ENCODE data around the gene CSNK2B.

CSNK2B gene

DNA sequence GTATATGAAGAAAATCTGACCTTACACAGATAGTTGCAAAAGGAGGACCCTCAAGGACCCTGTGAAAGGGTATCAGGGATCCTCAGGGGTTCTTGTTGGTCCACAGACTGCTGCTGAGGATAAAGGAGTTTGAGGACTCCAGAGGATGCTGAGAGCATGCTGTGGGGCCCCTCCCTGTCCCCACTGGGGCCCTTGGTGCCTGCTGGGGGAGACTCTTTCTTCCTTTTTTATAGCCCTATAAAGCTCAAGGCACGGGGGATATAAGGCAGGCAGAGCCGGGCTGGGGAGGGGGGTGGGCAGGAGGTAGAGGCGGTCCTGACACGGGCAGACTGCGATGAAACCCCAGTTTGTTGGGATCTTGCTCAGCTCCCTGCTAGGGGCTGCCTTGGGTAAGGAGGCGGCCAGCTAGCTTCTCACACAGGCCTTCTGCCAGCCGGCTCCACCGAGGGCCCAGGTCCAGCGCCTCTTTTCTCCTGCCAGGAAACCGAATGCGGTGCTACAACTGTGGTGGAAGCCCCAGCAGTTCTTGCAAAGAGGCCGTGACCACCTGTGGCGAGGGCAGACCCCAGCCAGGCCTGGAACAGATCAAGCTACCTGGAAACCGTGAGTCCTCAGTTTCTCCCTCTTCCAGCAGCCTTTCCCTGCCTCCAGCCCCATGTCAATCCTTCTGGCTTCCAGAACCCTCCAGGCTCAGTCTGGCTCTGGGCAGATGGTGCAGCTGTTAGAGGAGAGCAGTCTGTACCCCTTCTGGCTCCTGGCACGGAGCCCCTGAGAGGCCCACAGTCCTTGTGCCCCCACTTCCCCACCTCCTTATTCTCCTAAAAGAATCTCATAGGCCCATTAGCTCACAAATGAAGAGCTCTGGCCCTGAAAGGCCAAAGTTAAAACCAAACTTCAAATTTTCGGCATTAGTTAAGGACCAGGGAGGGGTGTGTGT is 49.4 kb downstream of the CSNK2B start, which contains the start of gene LY6G6D:
Gene LY6G6D, plus strand, starts transcription at position 327 of the 937 bp plus-strand sequence. Its CDS starts 8 bp downstream, at position 335.
- no peak for DNase-seq

DNA sequence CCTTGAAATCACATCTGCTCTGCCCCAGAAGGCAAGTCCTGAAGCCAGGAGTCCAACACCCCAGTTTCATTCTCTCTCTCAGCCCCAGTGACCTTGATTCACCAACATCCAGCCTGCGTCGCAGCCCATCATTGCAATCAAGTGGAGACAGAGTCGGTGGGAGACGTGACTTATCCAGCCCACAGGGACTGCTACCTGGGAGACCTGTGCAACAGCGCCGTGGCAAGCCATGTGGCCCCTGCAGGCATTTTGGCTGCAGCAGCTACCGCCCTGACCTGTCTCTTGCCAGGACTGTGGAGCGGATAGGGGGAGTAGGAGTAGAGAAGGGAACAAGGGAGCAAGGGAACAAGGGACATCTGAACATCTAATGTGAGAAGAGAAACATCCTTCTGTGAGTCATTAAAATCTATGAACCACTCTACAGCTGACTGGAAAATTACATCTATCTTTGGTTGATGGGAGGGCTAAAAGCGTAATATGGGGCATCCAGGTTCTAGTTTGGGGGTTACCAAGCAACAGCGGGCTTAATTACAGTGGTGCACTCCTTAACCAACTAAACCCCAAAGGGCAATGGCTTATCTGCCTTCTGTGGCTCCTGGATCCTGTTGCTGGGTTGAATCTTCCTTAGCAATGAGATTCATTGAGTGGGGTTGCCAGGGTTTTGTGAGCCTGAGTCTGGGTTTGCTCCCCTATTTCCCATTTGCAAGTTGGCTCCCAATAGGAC is 51.8 kb downstream of the CSNK2B start:
- DNase-seq, result no peak

DNA sequence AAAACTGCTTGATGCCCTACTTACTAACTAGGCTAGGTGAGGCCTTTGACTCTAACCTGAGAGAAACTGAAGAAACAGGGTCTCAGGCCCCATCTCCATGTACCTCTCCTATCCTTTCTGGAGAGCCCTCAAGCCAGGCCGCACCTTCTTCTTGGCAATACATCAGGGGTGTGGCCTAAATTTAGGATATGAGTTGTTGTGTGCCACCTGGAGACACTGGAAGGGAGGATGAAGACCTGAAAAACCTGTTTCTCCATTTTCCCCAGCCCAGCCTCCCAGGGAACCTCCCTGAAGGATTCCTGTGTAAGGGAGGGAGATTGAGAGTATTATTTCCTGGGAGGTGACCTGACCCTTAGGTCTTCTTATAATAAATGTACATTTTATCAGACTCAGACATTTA is 52.4 kb downstream of the CSNK2B start:
- DNase-seq, result no peak

DNA sequence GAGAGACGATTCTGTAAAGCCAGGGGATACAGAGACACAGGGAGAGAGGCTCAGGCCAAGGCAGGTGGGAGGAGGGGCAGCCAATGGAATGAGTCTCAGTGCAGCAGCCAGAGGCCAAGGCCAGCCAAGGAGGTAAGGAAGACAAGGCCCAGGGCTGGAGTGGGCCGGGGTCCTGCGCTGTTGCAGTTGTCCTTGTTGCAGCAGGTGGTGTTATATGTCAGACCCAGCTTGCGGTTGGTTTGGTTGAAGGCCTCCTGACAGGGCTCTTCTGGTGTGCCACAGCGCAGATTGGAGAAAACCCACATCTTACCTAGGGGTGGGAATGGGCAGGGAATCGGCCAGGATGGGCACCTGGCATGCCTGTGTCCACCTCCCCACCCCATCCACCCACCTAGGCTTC is 53.1 kb downstream of the CSNK2B start:
- no peak for DNase-seq

All from activated effector memory CD4-positive, alpha-beta T cell treated with Interleukin-2 at 50 U/mL for 16 hours (primary cell).